Activated B cell treated with CpG ODN at 0.5 μM for 24 hours (primary cell): ENCODE results near the gene GMEB2. TPM values are rescaled to one million over a fixed set of nuclear protein-coding genes. Genes with fewer than 3 reads are reported as not detected.

Experiments used
- ATAC-seq: fragments of 200-7000 bp; cut with Tn5 transposase; one replicate; pipeline ENCODE4 v1.10.0; 2021; ENCODE audit warnings: low read depth, mild to moderate bottlenecking, moderate library complexity
- CTCF ChIA-PET: fragments of 350-600 bp; sonication (Branson Sonifier 250); formaldehyde crosslinking; loops from one replicate; lab custom pipeline; 2021; ENCODE audit warnings: antibody characterized with exemption; lab: Charles Lee
- POLR2A ChIA-PET: fragments of 350-600 bp; sonication (Branson Sonifier 250); formaldehyde crosslinking; loops from one replicate; lab custom pipeline; 2021; ENCODE audit warnings: antibody characterized with exemption; lab: Charles Lee
- DNase-seq: peaks from one replicate; pipeline ENCODE4 v3.0.0; 2022
- H3K27ac Mint-ChIP-seq: one replicate; pipeline ENCODE4 v1.8.0; 2020; ENCODE audit warnings: mixed read lengths
- H3K27me3 Mint-ChIP-seq: one replicate; pipeline ENCODE4 v1.8.0; 2021; ENCODE audit warnings: mixed read lengths
- H3K36me3 Mint-ChIP-seq: one replicate; pipeline ENCODE4 v1.8.0; 2021; ENCODE audit warnings: low read depth, mixed read lengths
- H3K4me1 Mint-ChIP-seq: one replicate; pipeline ENCODE4 v1.8.0; 2021; ENCODE audit warnings: mixed read lengths
- H3K4me3 Mint-ChIP-seq: one replicate; pipeline ENCODE4 v1.8.0; 2020; ENCODE audit warnings: mild to moderate bottlenecking, mixed read lengths
- H3K9me3 Mint-ChIP-seq: one replicate; pipeline ENCODE4 v1.8.0; 2020; ENCODE audit warnings: mixed read lengths
- intact Hi-C: fragments of 100-400 bp; cut with micrococcal nuclease; formaldehyde crosslinking; loops from one replicate; pipeline ENCODE4 v1.15.1; 2024
- total RNA-seq: library from RNA; stranded (reverse); gene quantifications from 2 replicates; pipeline ENCODE4 v1.2.3, GENCODE V29; 2022
- TF ChIP-seq, protein P1 (sequence below): fragments of 200-600 bp; IDR thresholded peaks from one replicate; pipeline ENCODE4 v1.8.0; 2022; ENCODE audit warnings: antibody characterized with exemption, mild to moderate bottlenecking

Gene GMEB2
- total RNA-seq, 1 donor from 2014 or later: 16.9 TPM

DNA sequence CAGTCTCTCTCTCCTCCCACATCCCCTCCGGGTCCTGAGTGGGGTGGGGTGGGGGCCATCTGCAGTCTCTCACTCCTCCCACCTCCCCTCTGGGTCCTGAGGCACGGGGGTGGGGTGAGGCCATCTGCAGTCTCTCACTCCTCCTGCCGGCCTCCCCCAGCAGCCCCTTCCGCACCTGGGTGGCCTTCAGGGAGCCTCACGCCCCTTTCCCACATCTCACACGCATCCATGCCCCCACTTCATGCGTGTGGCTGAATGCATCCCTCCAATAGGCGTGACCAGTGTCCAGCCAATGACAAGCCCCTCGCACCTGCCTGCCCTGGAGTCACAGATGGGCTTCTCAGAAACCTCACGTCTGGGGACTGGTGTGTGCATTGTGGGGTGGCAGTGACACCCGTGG is 78.4 kb downstream of the GMEB2 start:
- ATAC-seq: no peak
- Mint-ChIP-seq H3K9me3 (no peaks in the 10 kb centered on the region), H3K27ac (no peak overlapping the region), H3K27me3 (no peaks in the 10 kb centered on the region), H3K36me3 (no peaks in the 10 kb centered on the region), H3K4me1 (peaks cover 67% of the 10 kb centered on the region), H3K4me3 (no peak overlapping the region)
- ChIA-PET CTCF (no interaction called here), POLR2A (no interaction called here)
- intact Hi-C loops: no loop called here
- TF ChIP-seq, protein P1, sequence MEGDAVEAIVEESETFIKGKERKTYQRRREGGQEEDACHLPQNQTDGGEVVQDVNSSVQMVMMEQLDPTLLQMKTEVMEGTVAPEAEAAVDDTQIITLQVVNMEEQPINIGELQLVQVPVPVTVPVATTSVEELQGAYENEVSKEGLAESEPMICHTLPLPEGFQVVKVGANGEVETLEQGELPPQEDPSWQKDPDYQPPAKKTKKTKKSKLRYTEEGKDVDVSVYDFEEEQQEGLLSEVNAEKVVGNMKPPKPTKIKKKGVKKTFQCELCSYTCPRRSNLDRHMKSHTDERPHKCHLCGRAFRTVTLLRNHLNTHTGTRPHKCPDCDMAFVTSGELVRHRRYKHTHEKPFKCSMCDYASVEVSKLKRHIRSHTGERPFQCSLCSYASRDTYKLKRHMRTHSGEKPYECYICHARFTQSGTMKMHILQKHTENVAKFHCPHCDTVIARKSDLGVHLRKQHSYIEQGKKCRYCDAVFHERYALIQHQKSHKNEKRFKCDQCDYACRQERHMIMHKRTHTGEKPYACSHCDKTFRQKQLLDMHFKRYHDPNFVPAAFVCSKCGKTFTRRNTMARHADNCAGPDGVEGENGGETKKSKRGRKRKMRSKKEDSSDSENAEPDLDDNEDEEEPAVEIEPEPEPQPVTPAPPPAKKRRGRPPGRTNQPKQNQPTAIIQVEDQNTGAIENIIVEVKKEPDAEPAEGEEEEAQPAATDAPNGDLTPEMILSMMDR: no peak
- no peak for DNase-seq

DNA sequence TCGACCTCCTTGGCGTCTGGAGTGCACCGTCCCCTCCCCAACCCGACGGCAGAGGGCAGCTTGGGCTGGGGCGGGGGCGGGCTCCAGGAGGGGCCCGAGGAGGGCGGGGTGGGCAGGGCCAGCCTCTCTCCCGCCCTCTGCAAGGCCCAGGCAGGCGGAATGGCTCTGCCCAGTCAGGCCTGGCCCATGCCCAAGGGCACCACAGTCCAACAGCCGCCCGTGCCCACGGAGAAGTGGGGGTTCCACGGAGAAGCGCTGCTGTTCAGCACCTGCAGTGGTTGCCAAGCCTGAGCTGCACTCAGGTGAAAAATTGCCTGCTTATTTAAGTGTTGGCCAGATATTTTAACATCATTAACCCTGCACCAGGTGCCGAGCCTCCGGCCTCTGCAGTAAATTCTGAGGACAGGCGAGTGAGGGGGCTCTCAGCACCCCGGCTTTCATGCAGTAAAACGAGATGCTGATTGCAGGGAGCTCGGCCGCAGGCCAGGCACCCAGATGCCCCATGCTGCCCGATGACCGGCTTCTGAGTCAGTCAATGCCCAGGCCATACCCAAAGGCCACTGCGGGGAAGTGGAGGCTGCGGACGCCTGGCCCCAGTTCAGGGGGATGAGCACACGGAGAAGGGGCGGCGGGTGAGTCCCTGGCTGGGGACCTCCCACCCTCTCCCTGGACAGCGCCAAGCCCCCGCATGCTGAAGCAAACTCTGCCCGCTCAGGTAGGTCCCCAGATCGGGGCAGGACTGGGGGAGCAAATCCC is 79.0 kb downstream of the GMEB2 start, which contains the start of gene SRMS:
Gene SRMS, minus strand, starts transcription at position 25 of the 756 bp plus-strand sequence. CDS start 286 bp downstream, outside the sequence.
- Mint-ChIP-seq H3K36me3 (no peaks in the 10 kb centered on the region), H3K4me1 (peaks cover 65% of the 10 kb centered on the region), H3K27me3 (no peaks in the 10 kb centered on the region), H3K27ac (no peak within 1 kb of the TSS), H3K4me3 (no peak within 1 kb of the TSS), H3K9me3 (no peaks in the 10 kb centered on the region)
- CTCF ChIA-PET: no interaction called here
- intact Hi-C loops: no loop called here
- POLR2A ChIA-PET: interaction anchor here (1.0 kb wide), 1 partner anchor 10 kb away, joined by 3 read pairs; the partner anchor contains the start of gene PTK6
- DNase-seq: no peak
- TF ChIP-seq, protein P1: no peak
- ATAC-seq: no peak

DNA sequence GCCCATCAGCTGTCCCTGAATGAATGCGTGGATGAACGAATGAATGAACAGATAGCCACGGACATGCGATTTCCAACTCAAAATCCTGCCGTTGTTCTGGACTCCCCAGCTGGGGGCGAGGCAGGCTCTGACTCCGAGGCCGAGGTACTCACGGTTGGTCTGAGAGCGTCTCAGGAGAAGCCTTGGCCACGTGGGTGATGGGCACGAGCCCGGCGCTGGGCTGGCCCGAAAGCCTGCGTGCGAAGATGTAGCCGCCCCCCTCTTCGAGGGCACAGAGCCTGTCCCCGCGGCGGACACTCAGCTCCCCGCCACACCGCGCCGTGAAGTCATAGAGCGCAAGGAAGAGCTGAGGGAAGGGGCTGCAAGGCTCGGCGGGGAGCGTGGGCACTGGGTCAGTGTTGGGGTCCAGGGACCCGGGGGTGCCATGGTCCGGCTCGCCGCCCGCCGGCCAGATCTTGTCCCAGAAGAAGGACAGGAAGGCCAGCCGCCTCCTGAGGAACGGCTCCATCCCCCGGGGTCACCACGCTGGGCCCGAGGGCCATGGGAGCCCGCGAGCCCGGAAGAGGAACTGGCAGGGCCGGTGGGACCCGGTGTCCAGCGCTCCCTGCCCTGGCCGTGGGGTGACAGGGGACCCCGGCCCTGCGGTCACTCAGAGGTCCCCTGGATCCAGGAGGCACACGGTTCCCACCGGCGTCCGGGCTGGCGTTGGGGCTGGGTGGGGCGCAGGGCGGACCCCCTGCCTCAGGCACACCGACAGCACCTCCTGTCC is 79.8 kb downstream of the GMEB2 start:
- CTCF ChIA-PET: no interaction called here
- TF ChIP-seq, protein P1: no peak
- Mint-ChIP-seq H3K27ac (no peak overlapping the region), H3K36me3 (no peaks in the 10 kb centered on the region), H3K4me1 (peaks cover 65% of the 10 kb centered on the region), H3K4me3 (no peak overlapping the region), H3K9me3 (no peaks in the 10 kb centered on the region), H3K27me3 (no peaks in the 10 kb centered on the region)
- ATAC-seq (no peak), DNase-seq (no peak)
- intact Hi-C loops: no loop called here
- POLR2A ChIA-PET: interaction anchor here (1.0 to 1.5 kb wide), 2 partner anchors 10 to 20 kb away, joined by 3 to 6 read pairs; partner anchors contain the start of gene PTK6

DNA sequence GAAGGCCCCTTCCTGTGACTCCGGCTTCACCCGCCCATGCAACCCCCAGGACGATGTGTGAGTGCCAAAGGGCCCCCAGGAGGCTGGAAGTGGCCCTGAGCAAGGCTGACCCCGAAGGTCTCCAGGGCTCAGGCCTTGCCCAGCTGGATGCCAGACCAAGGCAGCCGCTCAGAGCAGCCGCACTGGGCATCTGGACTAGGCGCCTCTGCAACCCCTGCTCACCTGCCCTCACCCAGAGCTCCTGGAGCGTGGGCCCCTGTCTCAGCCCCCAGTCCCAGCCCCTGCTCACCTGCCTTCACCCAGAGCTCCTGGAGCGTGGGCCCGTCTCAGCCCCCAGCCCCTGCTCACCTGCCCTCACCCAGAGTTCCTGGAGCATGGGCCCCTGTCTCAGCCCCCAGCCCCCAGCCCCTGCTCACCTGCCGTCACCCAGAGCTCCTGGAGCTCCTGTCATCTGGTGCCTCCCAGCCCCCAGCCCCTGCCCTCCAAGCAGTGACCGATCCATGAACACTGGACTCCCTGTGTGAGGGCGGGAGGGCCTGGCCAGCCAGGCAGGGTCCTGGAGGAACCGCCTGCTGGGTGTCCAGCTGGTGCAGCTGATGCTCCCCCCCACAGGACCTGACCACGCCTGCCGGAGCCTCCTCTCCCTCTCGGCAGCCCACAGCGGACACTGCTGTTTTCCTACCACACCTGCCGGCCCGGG is 80.5 kb downstream of the GMEB2 start:
- TF ChIP-seq, protein P1: no peak
- H3K27me3 Mint-ChIP-seq: no peaks in the 10 kb centered on the region
- CTCF ChIA-PET: no interaction called here
- no peak overlapping the region for H3K27ac Mint-ChIP-seq
- no peak for ATAC-seq
- DNase-seq: no peak
- no peak overlapping the region for H3K4me3 Mint-ChIP-seq
- H3K4me1 Mint-ChIP-seq: peaks cover 63% of the 10 kb centered on the region
- no peaks in the 10 kb centered on the region for H3K9me3 Mint-ChIP-seq
- intact Hi-C loops: no loop called here
- POLR2A ChIA-PET: interaction anchor here (1.0 to 1.5 kb wide), 3 partner anchors 9 to 21 kb away, joined by 3 to 6 read pairs (median 4); partner anchors contain the start of gene PTK6
- H3K36me3 Mint-ChIP-seq: no peaks in the 10 kb centered on the region
